Activated T-cell treated with anti-CD3 and anti-CD28 coated beads, Interleukin-2, amount 50 U/mL, for 24 hours (primary cell): Measurements from ENCODE around the gene CD4.

ENCODE experiments used
- DNase-seq: peaks from one replicate; pipeline ENCODE4 v3.0.0-alpha.2; 2020
- H3K27ac Mint-ChIP-seq: 2 replicates; pipeline ENCODE4 v1.8.0; 2020; ENCODE audit warnings: mild to moderate bottlenecking, mixed read lengths
- H3K27me3 Mint-ChIP-seq: 2 replicates; pipeline ENCODE4 v1.8.0; 2020; ENCODE audit warnings: mixed read lengths
- H3K36me3 Mint-ChIP-seq: 2 replicates; pipeline ENCODE4 v1.8.0; 2020; ENCODE audit warnings: low read depth, mixed read lengths
- H3K4me1 Mint-ChIP-seq: 2 replicates; pipeline ENCODE4 v1.8.0; 2020; ENCODE audit warnings: low read depth, mixed read lengths
- H3K4me3 Mint-ChIP-seq: 2 replicates; pipeline ENCODE4 v1.8.0; 2020; ENCODE audit warnings: mild to moderate bottlenecking, moderate library complexity, mixed read lengths
- H3K9me3 Mint-ChIP-seq: 2 replicates; pipeline ENCODE4 v1.8.0; 2020; ENCODE audit warnings: mixed read lengths

Gene CD4

GRCh38 chr12:6779708-6780432, 9.5 kb upstream of the CD4 start:
- Mint-ChIP-seq H3K27ac (peak overlapping the region; percentile 91), H3K4me1 (peaks cover 90% of the 10 kb centered on the region), H3K4me3 (peak overlapping the region; percentile 57), H3K36me3 (peaks cover 39% of the 10 kb centered on the region), H3K27me3 (no peaks in the 10 kb centered on the region), H3K9me3 (no peaks in the 10 kb centered on the region)
- no peak for DNase-seq

GRCh38 chr12:6780573-6780972, 8.8 kb upstream of the CD4 start:
- DNase-seq = no peak
- H3K9me3 Mint-ChIP-seq = no peaks in the 10 kb centered on the region
- peak overlapping the region; percentile 91 for H3K27ac Mint-ChIP-seq
- no peaks in the 10 kb centered on the region for H3K27me3 Mint-ChIP-seq
- peak overlapping the region; percentile 57 for H3K4me3 Mint-ChIP-seq
- peaks cover 32% of the 10 kb centered on the region for H3K36me3 Mint-ChIP-seq
- H3K4me1 Mint-ChIP-seq = peaks cover 88% of the 10 kb centered on the region

GRCh38 chr12:6782119-6782518, 7.2 kb upstream of the CD4 start:
- peak overlapping the region; percentile 59 for H3K27ac Mint-ChIP-seq
- DNase-seq = no peak
- H3K27me3 Mint-ChIP-seq = no peaks in the 10 kb centered on the region
- H3K9me3 Mint-ChIP-seq = no peaks in the 10 kb centered on the region
- peaks cover 87% of the 10 kb centered on the region for H3K4me1 Mint-ChIP-seq
- peak overlapping the region; percentile 33 for H3K4me3 Mint-ChIP-seq
- H3K36me3 Mint-ChIP-seq = peaks cover 18% of the 10 kb centered on the region

- H3K27ac Mint-ChIP-seq = peak overlapping the region; percentile 77
- H3K4me3 Mint-ChIP-seq = peak overlapping the region; percentile 39
- H3K9me3 Mint-ChIP-seq = no peaks in the 10 kb centered on the region
- H3K36me3 Mint-ChIP-seq = peaks cover 9% of the 10 kb centered on the region
- peaks cover 82% of the 10 kb centered on the region for H3K4me1 Mint-ChIP-seq
- H3K27me3 Mint-ChIP-seq = no peaks in the 10 kb centered on the region
- DNase-seq = no peak
Measured at GRCh38 chr12:6782850-6783566, 6.3 kb upstream of the CD4 start.

- H3K4me1 Mint-ChIP-seq = peaks cover 82% of the 10 kb centered on the region
- H3K27me3 Mint-ChIP-seq = no peaks in the 10 kb centered on the region
- H3K4me3 Mint-ChIP-seq = no peak overlapping the region
- H3K9me3 Mint-ChIP-seq = no peaks in the 10 kb centered on the region
- peaks cover under 1% of the 10 kb centered on the region for H3K36me3 Mint-ChIP-seq
- no peak for DNase-seq
- H3K27ac Mint-ChIP-seq = peak overlapping the region; percentile 61
Measured at GRCh38 chr12:6783828-6784227, 5.5 kb upstream of the CD4 start.

- no peak for DNase-seq
- H3K27ac Mint-ChIP-seq = peak overlapping the region; percentile 55
- H3K36me3 Mint-ChIP-seq = peaks cover under 1% of the 10 kb centered on the region
- H3K4me3 Mint-ChIP-seq = no peak overlapping the region
- no peaks in the 10 kb centered on the region for H3K9me3 Mint-ChIP-seq
- H3K4me1 Mint-ChIP-seq = peaks cover 82% of the 10 kb centered on the region
- no peaks in the 10 kb centered on the region for H3K27me3 Mint-ChIP-seq
Measured at GRCh38 chr12:6784296-6784695, 5.0 kb upstream of the CD4 start.

GRCh38 chr12:6784761-6785160, 4.6 kb upstream of the CD4 start:
- no peak for DNase-seq
- H3K27me3 Mint-ChIP-seq = no peaks in the 10 kb centered on the region

GRCh38 chr12:6786416-6787094, 2.8 kb upstream of the CD4 start:
- H3K27me3 Mint-ChIP-seq = no peaks in the 10 kb centered on the region
- H3K36me3 Mint-ChIP-seq = peaks cover 16% of the 10 kb centered on the region
- H3K9me3 Mint-ChIP-seq = no peaks in the 10 kb centered on the region
- H3K4me3 Mint-ChIP-seq = peak overlapping the region; percentile 39
- peak overlapping the region; percentile 76 for H3K27ac Mint-ChIP-seq
- no peak for DNase-seq
- H3K4me1 Mint-ChIP-seq = peaks cover 68% of the 10 kb centered on the region

More at GRCh38 chr12:6784761-6785160, 4.6 kb upstream of the CD4 start:
- H3K4me3 Mint-ChIP-seq = no peak overlapping the region
- peak overlapping the region; percentile 55 for H3K27ac Mint-ChIP-seq
- H3K36me3 Mint-ChIP-seq = peaks cover 5% of the 10 kb centered on the region
- H3K4me1 Mint-ChIP-seq = peaks cover 79% of the 10 kb centered on the region
- H3K9me3 Mint-ChIP-seq = no peaks in the 10 kb centered on the region

GRCh38 chr12:6787309-6787708, 2.0 kb upstream of the CD4 start:
- Mint-ChIP-seq H3K27me3 (no peaks in the 10 kb centered on the region), H3K27ac (peak overlapping the region; percentile 76), H3K4me1 (peaks cover 70% of the 10 kb centered on the region)

GRCh38 chr12:6790496-6791150, 1.3 kb downstream of the CD4 start:
- Mint-ChIP-seq H3K9me3 (no peaks in the 10 kb centered on the region), H3K27ac (peak overlapping the region; percentile 93), H3K27me3 (no peaks in the 10 kb centered on the region), H3K36me3 (peaks cover 56% of the 10 kb centered on the region), H3K4me3 (peak overlapping the region; percentile 90), H3K4me1 (peaks cover 57% of the 10 kb centered on the region)
- DNase-seq = peak; percentile 60

More at GRCh38 chr12:6787309-6787708, 2.0 kb upstream of the CD4 start:
- Mint-ChIP-seq H3K36me3 (peaks cover 24% of the 10 kb centered on the region), H3K9me3 (no peaks in the 10 kb centered on the region), H3K4me3 (no peak overlapping the region)
- DNase-seq = no peak

- Mint-ChIP-seq H3K4me1 (peaks cover 58% of the 10 kb centered on the region), H3K4me3 (peak overlapping the region; percentile 90), H3K27ac (peak overlapping the region; percentile 93), H3K27me3 (no peaks in the 10 kb centered on the region), H3K36me3 (peaks cover 69% of the 10 kb centered on the region), H3K9me3 (no peaks in the 10 kb centered on the region)
- DNase-seq = peak; percentile 61
Measured at GRCh38 chr12:6791931-6792520, 2.7 kb downstream of the CD4 start.

- Mint-ChIP-seq H3K4me1 (peaks cover 58% of the 10 kb centered on the region), H3K36me3 (peaks cover 75% of the 10 kb centered on the region), H3K27me3 (no peaks in the 10 kb centered on the region), H3K4me3 (peak overlapping the region; percentile 90), H3K27ac (peak overlapping the region; percentile 93), H3K9me3 (no peaks in the 10 kb centered on the region)
- peak; percentile 56 for DNase-seq
Measured at GRCh38 chr12:6792522-6793201, 3.3 kb downstream of the CD4 start.

GRCh38 chr12:6795088-6795487, 5.8 kb downstream of the CD4 start:
- Mint-ChIP-seq H3K4me1 (peaks cover 48% of the 10 kb centered on the region), H3K4me3 (no peak overlapping the region), H3K36me3 (peaks cover 89% of the 10 kb centered on the region), H3K27me3 (no peaks in the 10 kb centered on the region), H3K27ac (peak overlapping the region; percentile 66), H3K9me3 (no peaks in the 10 kb centered on the region)
- DNase-seq = no peak
